UCSD-AML1 (cell line): ENCODE measurements around the gene DMRT3.

ENCODE experiments used
- DNase-seq: peaks from one replicate; lab custom pipeline; 2025; ENCODE audit not compliant: unreplicated experiment; lab: John Stamatoyannopoulos, UW

DMRT3 gene, protein sequence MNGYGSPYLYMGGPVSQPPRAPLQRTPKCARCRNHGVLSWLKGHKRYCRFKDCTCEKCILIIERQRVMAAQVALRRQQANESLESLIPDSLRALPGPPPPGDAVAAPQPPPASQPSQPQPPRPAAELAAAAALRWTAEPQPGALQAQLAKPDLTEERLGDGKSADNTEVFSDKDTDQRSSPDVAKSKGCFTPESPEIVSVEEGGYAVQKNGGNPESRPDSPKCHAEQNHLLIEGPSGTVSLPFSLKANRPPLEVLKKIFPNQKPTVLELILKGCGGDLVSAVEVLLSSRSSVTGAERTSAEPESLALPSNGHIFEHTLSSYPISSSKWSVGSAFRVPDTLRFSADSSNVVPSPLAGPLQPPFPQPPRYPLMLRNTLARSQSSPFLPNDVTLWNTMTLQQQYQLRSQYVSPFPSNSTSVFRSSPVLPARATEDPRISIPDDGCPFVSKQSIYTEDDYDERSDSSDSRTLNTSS

DNA sequence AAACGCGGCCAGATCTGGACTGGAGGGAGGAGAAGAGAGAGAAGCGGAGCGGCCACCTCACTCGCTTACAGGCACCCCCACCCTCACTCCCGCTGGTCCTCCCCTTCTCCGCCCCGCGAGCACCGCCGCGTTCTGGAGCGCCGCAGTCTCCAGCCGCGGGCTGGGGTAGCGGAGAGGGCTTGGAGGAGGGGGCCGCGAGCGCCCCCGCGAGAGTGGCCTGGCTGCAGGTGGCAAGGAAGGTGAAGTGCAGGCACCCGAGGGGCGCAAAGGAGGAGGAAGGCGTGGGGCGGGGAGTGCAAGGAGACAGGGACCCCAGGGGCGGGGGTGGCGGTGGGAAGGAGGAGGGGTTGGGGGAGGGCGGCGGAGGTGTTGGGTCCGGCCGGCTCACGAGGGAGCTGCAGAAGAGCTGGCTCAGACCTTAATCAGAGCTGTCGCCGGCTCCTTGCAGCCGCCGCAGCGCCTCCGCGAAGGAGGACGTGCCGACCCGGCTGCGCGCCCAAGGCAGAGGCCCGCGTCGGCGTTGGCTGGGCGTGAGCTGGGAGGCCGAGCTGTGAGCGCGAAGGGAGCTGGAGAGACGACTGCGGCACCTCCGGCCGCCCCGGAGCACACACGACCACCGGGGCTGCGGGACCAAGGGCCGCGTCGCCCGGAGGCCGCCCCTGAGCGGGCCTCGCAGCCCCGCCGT lies at the start of gene DMRT3:
TSS of gene DMRT3 (plus strand) at position 398 of the 685 bp plus-strand sequence. CDS start 347 bp downstream, outside the sequence.
- no peak for DNase-seq

DNA sequence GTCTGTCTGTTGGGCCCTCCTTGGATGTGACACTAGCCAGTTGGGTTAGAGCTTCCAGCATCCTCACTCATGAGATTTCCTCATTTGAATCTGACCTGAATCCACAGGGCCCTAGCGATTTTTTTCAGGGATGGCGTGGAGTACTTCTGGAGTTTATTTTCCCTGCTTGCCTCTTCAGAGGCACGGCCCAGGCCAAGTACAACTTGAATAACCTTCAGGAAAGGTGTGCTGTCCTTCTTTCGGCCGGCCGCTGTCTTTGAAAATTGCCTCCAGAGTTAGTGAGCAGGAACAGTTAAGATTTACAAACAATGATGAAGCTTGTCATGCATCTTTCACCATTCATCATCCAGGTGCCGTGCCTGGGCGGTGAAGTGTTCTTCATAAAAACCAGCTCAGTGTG lies 49.5 kb upstream of the DMRT3 start:
- DNase-seq: no peak

DNA sequence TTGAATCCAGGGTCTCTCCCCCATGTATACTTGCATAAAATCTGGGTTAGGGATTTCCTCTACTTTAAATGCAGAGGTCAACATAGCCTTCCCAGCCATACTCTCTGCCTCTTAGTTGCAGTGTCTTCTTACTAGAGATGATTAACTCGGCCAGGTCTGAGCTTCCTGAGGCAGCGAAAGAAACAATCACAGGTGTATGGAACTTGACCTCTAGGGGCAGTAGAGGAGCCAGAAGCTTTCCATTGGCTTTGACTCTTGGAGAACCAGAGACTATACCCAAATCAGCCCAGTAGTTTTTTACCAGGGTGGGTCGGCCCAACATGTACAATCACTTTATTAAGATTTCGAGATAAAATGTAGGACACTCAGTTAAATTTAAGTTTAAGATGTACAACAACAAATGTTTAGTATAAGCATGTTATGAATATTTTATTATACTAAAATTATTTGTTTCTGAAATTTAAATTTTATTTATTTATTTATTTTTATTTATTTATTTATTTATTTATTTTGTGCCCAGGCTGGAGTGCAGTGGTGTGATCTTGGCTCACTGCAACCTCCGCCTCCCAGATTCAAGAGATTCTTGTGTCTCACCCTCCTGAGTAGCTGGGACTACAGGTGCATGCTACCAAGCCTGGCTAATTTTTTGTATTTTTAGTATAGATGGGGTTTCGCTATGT lies 48.0 kb upstream of the DMRT3 start:
- DNase-seq: no peak

DNA sequence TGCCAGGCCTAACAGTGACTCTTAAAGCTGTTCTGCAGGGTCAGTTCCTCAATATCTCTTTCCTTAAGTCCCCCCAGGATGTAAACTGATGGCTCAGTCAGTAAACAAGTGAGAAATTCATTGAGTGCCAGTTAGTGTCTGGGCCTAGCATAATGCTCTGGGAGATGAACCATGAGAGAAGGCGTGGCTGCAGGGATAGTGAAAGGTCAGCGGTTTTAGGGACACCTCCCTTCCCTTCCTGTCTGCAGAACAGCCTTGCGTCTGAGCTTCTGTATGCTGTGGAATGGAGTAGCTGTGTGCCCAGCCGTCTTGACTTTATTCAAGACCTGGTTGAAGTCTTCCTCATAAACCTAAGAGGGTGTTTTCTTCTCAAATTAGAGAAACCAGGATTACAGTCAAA lies 46.7 kb upstream of the DMRT3 start:
- DNase-seq: no peak

DNA sequence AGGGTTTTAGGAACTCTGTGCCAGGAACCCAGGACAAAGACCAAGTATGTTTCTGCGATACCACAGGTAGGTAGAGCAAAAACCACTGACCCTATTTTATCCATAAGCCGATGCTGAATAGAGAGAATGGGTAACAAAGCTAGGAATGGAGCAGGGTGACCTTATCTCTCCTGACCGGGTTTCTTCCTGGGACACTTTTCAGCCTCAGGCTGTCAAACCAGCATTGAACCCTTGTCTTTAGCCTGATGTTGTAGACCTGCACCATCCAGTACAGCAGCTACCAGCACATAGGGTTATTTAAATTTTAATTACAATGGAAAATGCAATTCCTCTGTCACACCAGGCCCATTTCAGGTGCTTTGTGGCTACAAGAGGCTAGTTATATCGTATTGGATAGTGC lies 43.1 kb upstream of the DMRT3 start:
- DNase-seq: no peak

DNA sequence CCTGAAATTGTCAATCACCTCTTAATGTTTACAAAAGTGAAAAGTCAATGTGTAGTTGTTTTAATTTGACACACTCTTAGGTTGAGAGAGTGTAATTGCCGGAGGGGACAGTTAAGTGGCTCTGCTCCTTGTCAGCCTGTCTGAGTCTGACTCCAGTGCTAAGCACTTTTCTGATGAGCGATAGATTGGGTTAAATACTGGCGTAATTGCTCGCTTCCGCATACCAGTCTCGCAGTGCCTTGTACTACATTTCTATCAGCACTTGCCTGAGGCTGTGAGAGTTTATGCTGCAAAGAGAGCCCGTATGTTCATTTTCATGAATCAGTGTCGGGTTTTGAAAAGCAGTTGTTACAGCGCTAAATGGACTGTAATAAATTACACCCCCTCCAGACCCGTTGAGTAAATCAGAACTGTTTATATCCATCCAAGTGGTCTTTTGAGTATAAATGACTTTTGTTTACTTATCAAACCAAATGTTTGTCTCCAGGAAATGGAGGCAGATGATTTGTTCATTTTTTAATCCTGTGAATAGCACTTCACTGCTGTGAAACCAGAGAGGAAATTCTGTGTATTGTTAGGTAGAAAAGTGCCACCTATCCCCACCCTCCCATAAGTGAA lies 41.0 kb upstream of the DMRT3 start:
- no peak for DNase-seq

DNA sequence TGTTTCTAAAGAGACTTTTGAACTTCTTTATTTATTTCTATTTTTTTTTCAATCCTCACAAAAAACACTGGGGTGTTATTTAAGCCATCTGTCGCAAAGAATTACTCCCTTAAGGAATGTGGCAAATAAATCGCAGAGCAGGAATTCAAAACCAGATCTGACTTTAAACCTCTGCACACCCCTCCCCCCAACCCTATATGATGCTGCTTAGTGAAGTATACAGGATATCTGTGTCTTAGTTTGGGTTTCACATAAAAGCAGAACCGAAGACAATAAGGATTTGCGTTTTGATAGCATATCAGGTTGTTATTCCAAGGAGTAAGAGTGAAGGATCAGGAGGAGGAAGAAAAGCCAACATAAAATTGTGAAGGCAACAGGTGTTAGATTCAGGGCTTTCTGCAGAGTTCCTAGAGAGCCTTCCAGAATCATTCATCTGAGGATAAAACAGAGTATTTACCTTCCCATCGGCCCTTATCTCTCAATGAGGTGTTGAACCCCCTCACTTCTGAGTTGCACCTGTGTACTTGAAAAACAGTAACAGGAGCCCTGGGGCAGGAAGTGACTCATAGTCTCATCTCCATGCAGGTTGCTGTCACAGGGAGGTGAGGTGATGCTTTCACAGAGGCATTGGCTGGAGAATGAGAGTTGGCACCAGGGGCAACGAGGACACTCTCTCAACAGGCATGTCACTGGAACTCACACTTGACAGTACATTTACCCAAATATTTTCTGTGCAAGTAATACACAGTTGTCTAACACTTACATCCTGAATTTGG lies 33.5 kb upstream of the DMRT3 start:
- no peak for DNase-seq

DNA sequence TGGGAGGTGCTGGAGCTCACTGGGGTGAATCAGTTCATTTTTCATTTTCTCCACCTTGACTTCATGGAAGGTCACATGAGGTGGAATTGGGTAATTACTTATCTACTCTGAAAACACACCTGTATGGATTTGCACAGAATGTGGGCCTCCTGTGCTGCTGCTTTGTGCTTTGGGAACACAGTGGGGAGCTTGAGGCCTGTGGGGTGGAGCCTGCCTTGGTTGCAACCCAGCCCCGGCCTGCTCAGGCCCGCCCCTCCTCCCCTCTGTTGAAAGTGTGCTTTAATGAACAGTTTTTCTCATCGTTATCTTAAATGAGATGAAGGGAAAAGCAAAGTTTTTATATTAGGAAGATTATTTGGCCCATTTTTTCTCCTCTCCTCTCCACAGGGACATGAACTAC lies 28.5 kb upstream of the DMRT3 start:
- DNase-seq: no peak

DNA sequence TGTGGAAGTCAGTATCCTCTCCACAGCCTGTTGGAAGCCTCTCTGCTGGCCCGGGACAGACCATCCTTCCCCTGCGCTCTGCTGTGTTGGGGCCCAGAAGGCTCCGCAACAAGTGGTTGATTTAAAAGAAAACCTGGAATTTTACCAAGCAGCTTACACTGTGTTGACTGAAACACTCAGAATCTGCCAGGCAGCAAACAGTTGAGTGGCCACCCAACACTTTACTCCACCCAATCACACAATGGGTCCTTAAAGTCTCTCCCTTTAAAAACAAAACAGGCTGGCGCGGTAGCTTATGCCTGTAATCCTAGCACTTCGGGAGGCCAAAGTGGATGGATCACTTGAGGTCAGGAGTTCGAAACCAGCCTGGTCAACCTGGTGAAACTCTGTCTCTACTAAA lies 28.0 kb upstream of the DMRT3 start:
- DNase-seq: no peak

DNA sequence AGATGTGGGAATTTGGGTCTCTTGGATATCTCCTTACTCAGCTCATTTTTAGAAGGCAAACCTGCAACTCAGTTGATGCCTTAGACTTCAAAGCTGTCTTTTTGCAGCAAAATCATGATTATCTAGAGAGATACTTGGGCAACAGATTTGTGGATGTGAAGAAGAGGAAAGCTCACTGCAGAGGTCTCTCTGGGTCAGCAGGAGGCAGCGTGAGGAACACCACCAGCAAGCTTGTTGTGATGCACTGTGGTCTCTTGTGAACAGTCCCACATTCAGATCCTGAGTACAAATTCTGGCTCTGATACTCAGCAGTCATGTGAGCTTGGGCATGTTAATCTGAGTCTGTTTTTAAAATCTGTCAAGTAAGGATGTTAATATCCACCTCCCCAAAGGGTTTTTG lies 26.3 kb upstream of the DMRT3 start:
- DNase-seq: no peak

DNA sequence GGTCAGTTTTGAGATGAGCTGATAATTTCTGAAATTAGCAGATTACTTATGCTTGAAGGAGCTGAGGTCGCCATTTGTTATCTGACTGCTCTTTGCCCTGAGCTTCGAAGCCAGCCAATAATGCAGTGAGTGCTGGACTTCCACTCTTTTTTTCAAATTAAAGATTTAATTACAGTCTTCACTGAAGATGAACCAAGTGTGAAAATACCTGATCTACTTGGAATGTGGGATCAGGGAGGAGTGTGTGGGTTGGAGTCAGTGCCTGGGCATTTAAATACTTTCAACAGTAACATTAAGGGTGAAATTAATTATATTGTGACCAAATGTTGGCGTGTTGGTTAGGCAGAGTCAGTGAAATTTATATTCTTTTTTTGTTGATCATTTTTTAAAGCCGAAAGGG lies 23.9 kb upstream of the DMRT3 start:
- DNase-seq: no peak

DNA sequence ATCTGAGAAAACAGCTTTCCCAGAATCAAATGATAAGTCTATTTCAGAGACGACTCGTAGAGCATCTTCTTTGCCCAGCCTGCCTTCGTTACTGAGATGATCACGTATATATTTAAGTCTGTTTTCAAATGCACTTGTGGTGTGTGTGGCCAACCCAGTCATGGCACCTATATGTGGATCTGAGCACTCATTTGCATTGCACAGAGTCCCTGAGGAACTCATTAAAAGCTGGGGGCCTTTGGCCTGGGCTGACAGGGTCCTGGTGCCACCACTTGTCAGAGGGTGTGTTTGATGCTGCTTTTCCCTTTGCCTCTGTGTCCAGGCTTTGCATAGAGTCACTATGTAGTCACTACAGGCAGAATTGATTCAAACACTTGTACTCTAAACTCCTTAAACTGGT lies 17.4 kb upstream of the DMRT3 start:
- no peak for DNase-seq

DNA sequence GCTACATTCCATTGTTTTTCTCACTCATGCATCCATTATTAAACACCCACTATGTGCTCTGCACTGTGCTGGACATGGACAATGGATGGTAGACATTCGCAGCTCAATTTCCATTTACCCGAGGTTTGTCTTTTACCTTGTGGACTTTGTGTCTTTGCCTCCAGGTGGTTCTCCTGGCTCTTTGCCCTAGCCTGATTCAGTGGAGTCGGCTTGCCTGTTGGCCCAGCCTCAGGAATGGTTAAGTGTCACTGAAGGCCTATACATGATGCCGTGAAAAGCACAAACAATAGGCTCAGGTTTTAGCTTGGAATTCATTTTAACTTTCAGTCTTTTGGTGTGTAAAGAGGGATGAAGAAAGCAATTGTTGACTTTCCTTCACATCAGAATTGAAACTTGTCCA lies 16.5 kb upstream of the DMRT3 start:
- no peak for DNase-seq

DNA sequence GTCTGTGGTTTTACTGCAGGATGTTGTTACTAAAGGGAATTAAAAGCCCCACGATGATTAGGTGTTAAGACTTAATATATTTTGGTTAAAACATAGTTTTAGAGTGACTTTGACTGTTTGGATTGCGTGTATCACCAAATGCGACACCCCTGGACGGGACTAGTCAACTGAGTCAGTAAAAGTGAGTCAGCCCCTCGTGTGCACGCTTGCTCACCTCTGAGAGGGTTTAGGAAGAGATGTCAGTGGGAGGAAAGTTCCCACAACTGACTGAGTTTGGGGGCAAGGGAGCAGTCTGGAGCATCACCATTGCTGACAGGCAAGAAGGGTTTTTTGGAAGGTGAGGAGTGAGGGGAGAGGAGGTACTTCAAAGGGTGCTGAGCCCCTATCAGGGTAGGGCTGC lies 14.4 kb upstream of the DMRT3 start:
- no peak for DNase-seq

DNA sequence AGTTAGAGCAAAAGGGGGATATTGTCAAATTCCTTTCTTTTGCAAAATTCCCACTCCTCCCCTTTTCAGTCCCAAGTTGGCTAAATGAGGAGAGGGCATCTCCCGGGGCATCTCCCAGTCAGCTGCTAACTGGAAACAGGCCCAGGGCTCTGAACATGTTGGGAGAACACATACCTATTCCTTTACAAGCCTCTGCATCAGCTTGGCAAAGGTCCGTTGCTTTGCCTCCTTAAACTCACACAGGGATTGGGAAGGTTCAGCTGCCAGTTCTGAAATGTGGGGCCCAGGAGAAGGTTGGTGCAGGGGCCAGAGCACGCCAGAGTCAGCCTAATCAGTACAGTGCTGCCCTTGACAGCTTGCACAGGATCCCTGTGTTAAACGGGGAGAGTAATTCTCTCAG lies 11.0 kb upstream of the DMRT3 start:
- DNase-seq: no peak

DNA sequence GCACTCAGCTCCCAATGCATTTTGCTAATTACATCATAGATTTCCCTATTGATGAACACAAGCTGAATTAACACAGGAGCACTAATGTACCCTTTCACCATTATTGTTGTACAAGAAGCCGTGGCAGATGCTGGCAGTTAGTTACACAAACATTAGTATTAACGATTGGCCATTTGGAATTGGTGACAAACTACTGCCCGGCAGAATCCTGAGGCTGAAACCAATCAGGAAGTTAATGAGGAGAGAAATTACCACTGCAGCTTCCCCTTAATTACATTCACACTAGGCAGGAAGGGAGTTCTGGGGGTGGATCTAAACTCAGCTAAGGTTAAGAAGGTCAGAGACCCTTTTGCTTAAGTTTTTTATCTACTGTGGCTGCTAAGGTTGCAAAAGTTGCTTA lies 9.6 kb upstream of the DMRT3 start:
- no peak for DNase-seq

DNA sequence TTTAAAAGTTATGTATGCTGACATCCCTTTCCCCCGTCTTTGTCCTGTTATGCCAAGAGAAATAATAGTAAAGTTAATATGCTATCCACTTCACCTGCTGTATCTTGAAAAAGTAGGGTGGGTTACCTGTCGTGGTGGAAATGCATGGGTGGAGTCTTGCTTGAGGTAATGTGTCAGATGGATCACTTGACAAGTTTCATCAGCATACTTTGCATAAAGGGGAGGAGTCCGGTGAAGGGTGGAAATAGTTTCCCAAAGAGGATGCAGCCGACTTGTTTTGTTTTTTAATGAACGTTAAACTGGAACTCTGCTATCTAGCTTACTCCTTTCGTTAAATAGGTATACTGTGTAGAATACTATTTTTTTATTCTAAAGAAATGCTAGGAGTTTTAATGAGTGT lies 9.0 kb upstream of the DMRT3 start:
- DNase-seq: no peak

DNA sequence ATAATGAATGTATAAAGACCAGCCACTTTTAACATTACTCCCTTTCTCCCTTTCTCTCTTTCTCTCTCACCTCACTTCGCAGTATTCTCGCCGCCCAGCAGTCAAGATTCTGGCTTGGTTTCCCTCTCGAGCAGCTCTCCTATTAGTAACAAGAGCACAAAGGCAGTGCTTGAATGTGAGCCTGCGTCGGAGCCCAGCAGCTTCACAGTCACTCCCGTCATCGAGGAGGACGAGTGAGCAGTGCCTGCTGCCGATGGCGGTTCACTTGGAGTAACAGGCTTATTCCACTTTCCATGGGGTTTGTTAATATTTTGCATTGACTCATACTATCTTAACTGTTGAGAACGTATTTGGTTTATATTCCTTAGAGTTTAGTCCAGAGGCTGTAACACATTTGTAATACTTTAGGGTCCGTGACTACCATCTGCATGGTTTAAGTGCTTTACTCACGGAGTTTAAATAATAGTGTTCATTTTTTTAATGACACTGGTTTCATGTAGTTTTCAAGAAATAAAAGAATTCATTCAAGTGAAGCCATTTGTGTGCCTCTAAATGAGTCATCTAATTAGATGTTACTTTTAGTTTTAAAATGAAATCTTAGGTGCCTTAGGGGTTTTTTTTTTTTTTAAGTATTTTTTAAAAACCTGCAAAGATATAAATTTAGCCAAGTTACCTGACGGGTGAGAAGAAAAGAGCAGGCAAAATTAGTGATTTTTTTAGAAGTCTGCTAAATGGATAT lies 8.4 kb upstream of the DMRT3 start:
- DNase-seq: no peak

DNA sequence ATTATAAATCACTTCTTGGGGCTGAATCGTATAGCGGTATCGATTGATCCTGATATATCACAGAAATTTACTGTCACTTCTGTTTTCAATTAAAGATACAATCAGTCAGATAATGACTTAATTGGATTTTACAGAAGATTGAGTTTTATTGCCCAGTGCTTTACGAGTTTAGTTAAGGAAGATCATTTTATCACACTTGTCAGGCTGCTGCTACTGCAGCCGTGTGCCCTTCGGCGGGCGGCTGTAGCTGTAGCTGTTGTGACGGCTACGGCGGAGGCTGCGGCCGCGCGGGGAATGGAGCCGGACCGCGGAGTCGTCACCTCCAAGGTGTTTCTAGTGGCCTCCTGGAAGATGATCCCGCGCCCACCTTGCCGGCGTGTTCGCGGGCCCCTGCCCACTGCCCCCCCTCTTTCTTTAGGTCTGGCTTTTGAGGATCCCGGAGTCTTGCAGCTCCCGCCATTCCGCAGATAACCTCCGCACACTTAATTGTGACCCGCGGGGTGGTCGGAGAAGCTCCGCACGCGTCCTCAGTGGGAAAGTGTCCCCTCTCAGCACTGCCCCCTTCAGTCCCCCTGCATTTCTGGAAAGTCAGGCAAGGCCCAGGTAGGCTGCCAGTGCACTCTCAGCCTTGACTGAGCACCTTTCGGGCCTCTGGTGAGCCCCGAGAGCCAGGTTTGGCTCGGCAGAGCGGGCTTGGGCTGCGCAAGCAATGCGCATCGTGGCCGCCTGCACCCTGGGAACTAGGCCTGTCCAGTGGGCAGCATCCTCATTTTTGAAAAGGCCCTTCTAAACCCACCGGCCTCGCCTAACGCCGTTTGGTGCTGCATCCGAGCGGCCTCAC lies 6.9 kb upstream of the DMRT3 start:
- DNase-seq: no peak
